ENCODE data around the gene LHPP. TPM values are rescaled to one million over a fixed set of nuclear protein-coding genes. Genes with fewer than 3 reads are reported as not detected.
A peak's percentile ranks its signal among the peaks of the same experiment; 100 is the strongest.

LHPP gene
- total RNA-seq, 2 experiments from 2014 or later = 7.8 to 8.2 TPM

GRCh38 chr10:124476043-124476725 is 14.6 kb downstream of the LHPP start:
- Mint-ChIP-seq H3K36me3 (no peaks in the 10 kb centered on the region), H3K27ac (no peak overlapping the region), H3K9me3 (no peaks in the 10 kb centered on the region), H3K4me1 (no peaks in the 10 kb centered on the region), H3K27me3 (no peaks in the 10 kb centered on the region), H3K4me3 (no peak overlapping the region)
- no peak for DNase-seq

GRCh38 chr10:124477614-124478363 is 16.2 kb downstream of the LHPP start:
- no peak for DNase-seq
- H3K27me3 Mint-ChIP-seq = no peaks in the 10 kb centered on the region
- H3K9me3 Mint-ChIP-seq = no peaks in the 10 kb centered on the region
- H3K27ac Mint-ChIP-seq = no peak overlapping the region
- no peaks in the 10 kb centered on the region for H3K36me3 Mint-ChIP-seq
- no peak overlapping the region for H3K4me3 Mint-ChIP-seq
- H3K4me1 Mint-ChIP-seq = no peaks in the 10 kb centered on the region

GRCh38 chr10:124478515-124478914 is 16.9 kb downstream of the LHPP start:
- no peak overlapping the region for H3K27ac Mint-ChIP-seq

GRCh38 chr10:124480860-124481259 is 19.2 kb downstream of the LHPP start:
- Mint-ChIP-seq H3K4me1 (no peaks in the 10 kb centered on the region), H3K36me3 (peaks cover 4% of the 10 kb centered on the region), H3K9me3 (peaks cover under 1% of the 10 kb centered on the region), H3K27ac (no peak overlapping the region), H3K4me3 (no peak overlapping the region), H3K27me3 (no peaks in the 10 kb centered on the region)
- no peak for DNase-seq

More at GRCh38 chr10:124478515-124478914, 16.9 kb downstream of the LHPP start:
- Mint-ChIP-seq H3K36me3 (no peaks in the 10 kb centered on the region), H3K4me3 (no peak overlapping the region), H3K4me1 (no peaks in the 10 kb centered on the region), H3K27me3 (no peaks in the 10 kb centered on the region), H3K9me3 (no peaks in the 10 kb centered on the region)
- no peak for DNase-seq

GRCh38 chr10:124481717-124482116 is 20.1 kb downstream of the LHPP start:
- Mint-ChIP-seq H3K4me3 (no peak overlapping the region), H3K27ac (no peak overlapping the region), H3K36me3 (peaks cover 12% of the 10 kb centered on the region), H3K9me3 (peaks cover 2% of the 10 kb centered on the region), H3K4me1 (no peaks in the 10 kb centered on the region), H3K27me3 (no peaks in the 10 kb centered on the region)
- no peak for DNase-seq

- Mint-ChIP-seq H3K27me3 (no peaks in the 10 kb centered on the region), H3K9me3 (peaks cover 2% of the 10 kb centered on the region), H3K36me3 (peaks cover 18% of the 10 kb centered on the region), H3K27ac (no peak overlapping the region), H3K4me3 (no peak overlapping the region), H3K4me1 (no peaks in the 10 kb centered on the region)
- DNase-seq = no peak
Measured at GRCh38 chr10:124482236-124482800, 20.7 kb downstream of the LHPP start.

GRCh38 chr10:124482876-124483275 is 21.3 kb downstream of the LHPP start:
- DNase-seq = no peak
- H3K27me3 Mint-ChIP-seq = no peaks in the 10 kb centered on the region
- no peak overlapping the region for H3K27ac Mint-ChIP-seq
- no peak overlapping the region for H3K4me3 Mint-ChIP-seq
- peaks cover 19% of the 10 kb centered on the region for H3K36me3 Mint-ChIP-seq
- H3K4me1 Mint-ChIP-seq = no peaks in the 10 kb centered on the region
- H3K9me3 Mint-ChIP-seq = peaks cover 2% of the 10 kb centered on the region

- no peak overlapping the region for H3K27ac Mint-ChIP-seq
- peaks cover 2% of the 10 kb centered on the region for H3K9me3 Mint-ChIP-seq
Measured at GRCh38 chr10:124484031-124484430, 22.4 kb downstream of the LHPP start.

GRCh38 chr10:124484661-124485060 is 23.0 kb downstream of the LHPP start:
- Mint-ChIP-seq H3K36me3 (peaks cover 21% of the 10 kb centered on the region), H3K4me3 (no peak overlapping the region), H3K27ac (no peak overlapping the region), H3K27me3 (no peaks in the 10 kb centered on the region), H3K9me3 (peaks cover 2% of the 10 kb centered on the region), H3K4me1 (no peaks in the 10 kb centered on the region)
- DNase-seq = no peak

More at GRCh38 chr10:124484031-124484430, 22.4 kb downstream of the LHPP start:
- H3K27me3 Mint-ChIP-seq = no peaks in the 10 kb centered on the region
- peaks cover 21% of the 10 kb centered on the region for H3K36me3 Mint-ChIP-seq
- DNase-seq = no peak
- no peak overlapping the region for H3K4me3 Mint-ChIP-seq
- H3K4me1 Mint-ChIP-seq = no peaks in the 10 kb centered on the region

- Mint-ChIP-seq H3K9me3 (peaks cover 2% of the 10 kb centered on the region), H3K36me3 (peaks cover 24% of the 10 kb centered on the region), H3K27ac (no peak overlapping the region), H3K27me3 (no peaks in the 10 kb centered on the region), H3K4me1 (no peaks in the 10 kb centered on the region), H3K4me3 (no peak overlapping the region)
- no peak for DNase-seq
Measured at GRCh38 chr10:124486635-124487034, 25.0 kb downstream of the LHPP start.

- no peaks in the 10 kb centered on the region for H3K9me3 Mint-ChIP-seq
- no peak for DNase-seq
- peaks cover 17% of the 10 kb centered on the region for H3K36me3 Mint-ChIP-seq
- no peaks in the 10 kb centered on the region for H3K27me3 Mint-ChIP-seq
- H3K4me1 Mint-ChIP-seq = peaks cover 12% of the 10 kb centered on the region
- H3K4me3 Mint-ChIP-seq = no peak overlapping the region
- no peak overlapping the region for H3K27ac Mint-ChIP-seq
Measured at GRCh38 chr10:124491105-124491504, 29.5 kb downstream of the LHPP start.

GRCh38 chr10:124492266-124492665 is 30.6 kb downstream of the LHPP start:
- Mint-ChIP-seq H3K27ac (no peak overlapping the region), H3K36me3 (peaks cover 6% of the 10 kb centered on the region), H3K9me3 (no peaks in the 10 kb centered on the region), H3K4me3 (no peak overlapping the region), H3K27me3 (no peaks in the 10 kb centered on the region), H3K4me1 (peaks cover 12% of the 10 kb centered on the region)
- no peak for DNase-seq

- H3K36me3 Mint-ChIP-seq = peaks cover 4% of the 10 kb centered on the region
- H3K27ac Mint-ChIP-seq = no peak overlapping the region
- H3K27me3 Mint-ChIP-seq = no peaks in the 10 kb centered on the region
- H3K4me3 Mint-ChIP-seq = no peak overlapping the region
- no peak for DNase-seq
- peaks cover 12% of the 10 kb centered on the region for H3K4me1 Mint-ChIP-seq
- H3K9me3 Mint-ChIP-seq = no peaks in the 10 kb centered on the region
Measured at GRCh38 chr10:124493214-124493882, 31.7 kb downstream of the LHPP start.

- no peak for DNase-seq
- Mint-ChIP-seq H3K27me3 (no peaks in the 10 kb centered on the region), H3K36me3 (peaks cover 2% of the 10 kb centered on the region), H3K4me3 (peak overlapping the region; percentile 20), H3K27ac (peak overlapping the region; percentile 84), H3K9me3 (no peaks in the 10 kb centered on the region), H3K4me1 (peaks cover 12% of the 10 kb centered on the region)
Measured at GRCh38 chr10:124494046-124494807, 32.6 kb downstream of the LHPP start.

Data from activated naive CD8-positive, alpha-beta T cell treated with anti-CD3 and anti-CD28 coated beads for 36 hours (primary cell).